ENCODE measurements around the gene ZBTB47.

Gene ZBTB47

GRCh38 chr3:42686832-42687650, 33.5 kb downstream of the ZBTB47 start:
- DNase-seq = no peak

- no peak for DNase-seq
Observed at GRCh38 chr3:42688016-42688415, 34.5 kb downstream of the ZBTB47 start.

GRCh38 chr3:42688487-42689420, 35.3 kb downstream of the ZBTB47 start:
- no peak for DNase-seq

GRCh38 chr3:42689421-42690014, 36.0 kb downstream of the ZBTB47 start:
- no peak for DNase-seq

GRCh38 chr3:42690191-42690590, 36.7 kb downstream of the ZBTB47 start:
- no peak for DNase-seq

GRCh38 chr3:42690766-42691680, 37.5 kb downstream of the ZBTB47 start:
- DNase-seq = no peak

- no peak for DNase-seq
Observed at GRCh38 chr3:42691816-42692666, 38.5 kb downstream of the ZBTB47 start.

GRCh38 chr3:42692667-42693529, 39.4 kb downstream of the ZBTB47 start:
- DNase-seq = no peak

GRCh38 chr3:42693530-42693930, 40.0 kb downstream of the ZBTB47 start:
- no peak for DNase-seq

GRCh38 chr3:42694366-42694765, 40.9 kb downstream of the ZBTB47 start:
- no peak for DNase-seq

GRCh38 chr3:42696356-42697288, 43.1 kb downstream of the ZBTB47 start:
- DNase-seq = no peak

- DNase-seq = no peak
Observed at GRCh38 chr3:42697289-42698051, 44.0 kb downstream of the ZBTB47 start.

- no peak for DNase-seq
Observed at GRCh38 chr3:42698216-42698910, 44.9 kb downstream of the ZBTB47 start.

GRCh38 chr3:42698911-42699230, 45.4 kb downstream of the ZBTB47 start:
- DNase-seq = no peak

- DNase-seq = no peak
Observed at GRCh38 chr3:42699511-42699971, 46.0 kb downstream of the ZBTB47 start.

GRCh38 chr3:42700366-42701288, 47.1 kb downstream of the ZBTB47 start:
- no peak for DNase-seq

All from DMS79 (cell line).